D341Med (cell line): ENCODE results near the gene PPP1R9A.

Experiments used
- DNase-seq: peaks from one replicate; pipeline ENCODE4 v3.0.0; 2012; ENCODE audit warnings: low spot score

The PPP1R9A gene

GRCh38 chr7:95205665-95206225 lies 298.4 kb downstream of the PPP1R9A start:
- DNase-seq: no peak

GRCh38 chr7:95209276-95209675 lies 301.9 kb downstream of the PPP1R9A start:
- no peak for DNase-seq

- DNase-seq: no peak
Observed at GRCh38 chr7:95209788-95210187, 302.4 kb downstream of the PPP1R9A start.

- DNase-seq: no peak
Observed at GRCh38 chr7:95213148-95213547, 305.8 kb downstream of the PPP1R9A start.

- DNase-seq: no peak
Observed at GRCh38 chr7:95213809-95214492, 306.6 kb downstream of the PPP1R9A start.

- DNase-seq: no peak
Observed at GRCh38 chr7:95219721-95220120, 312.3 kb downstream of the PPP1R9A start.

GRCh38 chr7:95220328-95220727 lies 312.9 kb downstream of the PPP1R9A start:
- DNase-seq: no peak

GRCh38 chr7:95225301-95225700 lies 317.9 kb downstream of the PPP1R9A start:
- DNase-seq: no peak

GRCh38 chr7:95229301-95229700 lies 321.9 kb downstream of the PPP1R9A start:
- no peak for DNase-seq

GRCh38 chr7:95238252-95238943 lies 331.0 kb downstream of the PPP1R9A start:
- DNase-seq: no peak

GRCh38 chr7:95240921-95241320 lies 333.5 kb downstream of the PPP1R9A start:
- DNase-seq: no peak

GRCh38 chr7:95242266-95242665 lies 334.9 kb downstream of the PPP1R9A start:
- DNase-seq: no peak

- DNase-seq: no peak
Observed at GRCh38 chr7:95244616-95245015, 337.2 kb downstream of the PPP1R9A start.

- no peak for DNase-seq
Observed at GRCh38 chr7:95245828-95246500, 338.6 kb downstream of the PPP1R9A start.

- DNase-seq: peak; percentile 68
Observed at GRCh38 chr7:95246831-95247370, 339.5 kb downstream of the PPP1R9A start.

GRCh38 chr7:95250571-95250970 lies 343.2 kb downstream of the PPP1R9A start:
- no peak for DNase-seq

GRCh38 chr7:95251966-95252365 lies 344.6 kb downstream of the PPP1R9A start:
- no peak for DNase-seq

GRCh38 chr7:95253986-95254385 lies 346.6 kb downstream of the PPP1R9A start:
- DNase-seq: no peak

GRCh38 chr7:95255691-95256090 lies 348.3 kb downstream of the PPP1R9A start:
- no peak for DNase-seq

GRCh38 chr7:95261895-95262415 lies 354.6 kb downstream of the PPP1R9A start:
- no peak for DNase-seq

GRCh38 chr7:95262875-95263274 lies 355.5 kb downstream of the PPP1R9A start:
- DNase-seq: no peak

GRCh38 chr7:95263785-95264362 lies 356.5 kb downstream of the PPP1R9A start:
- DNase-seq: no peak
